GM18951 (cell line): ENCODE measurements around the gene JAZF1.

Source experiments
- POLR2A ChIP-seq: IDR thresholded peaks from 4 replicates; pipeline ENCODE4 v1.6.1; 2011; ENCODE audit warnings: mild to moderate bottlenecking; ENCODE audit not compliant: insufficient read length, insufficient read depth; ENCODE audit errors: extremely low read depth
- in situ Hi-C: fragments of 300-500 bp; cut with MboI; formaldehyde crosslinking; loops from one replicate; pipeline ENCODE4 v1.12.0; 2022; ENCODE audit warnings: low sequenced_read_pairs, mixed read lengths, inconsistent platforms; ENCODE audit not compliant: unreplicated experiment

The JAZF1 gene

GRCh38 chr7:27994639-27995038 is 186.0 kb downstream of the JAZF1 start:
- TF ChIP-seq POLR2A = no peak
- in situ Hi-C loops = no loop called here

- TF ChIP-seq POLR2A = no peak
- in situ Hi-C loops = no loop called here
Measured at GRCh38 chr7:27992755-27993493, 187.7 kb downstream of the JAZF1 start.

- in situ Hi-C loops = no loop called here
- TF ChIP-seq POLR2A = no peak
Measured at GRCh38 chr7:27992097-27992496, 188.5 kb downstream of the JAZF1 start.

- in situ Hi-C loops = no loop called here
- TF ChIP-seq POLR2A = no peak
Measured at GRCh38 chr7:27991006-27991528, 189.5 kb downstream of the JAZF1 start.

- TF ChIP-seq POLR2A = no peak
- in situ Hi-C loops = no loop called here
Measured at GRCh38 chr7:27976531-27976930, 204.1 kb downstream of the JAZF1 start.

GRCh38 chr7:27973625-27974024 is 207.0 kb downstream of the JAZF1 start:
- in situ Hi-C loops = no loop called here
- TF ChIP-seq POLR2A = no peak

GRCh38 chr7:27972276-27972675 is 208.3 kb downstream of the JAZF1 start:
- no peak for TF ChIP-seq POLR2A
- in situ Hi-C loops = no loop called here

- TF ChIP-seq POLR2A = no peak
- in situ Hi-C loops = no loop called here
Measured at GRCh38 chr7:27971171-27971812, 209.3 kb downstream of the JAZF1 start.

GRCh38 chr7:27970350-27970749 is 210.2 kb downstream of the JAZF1 start:
- TF ChIP-seq POLR2A = no peak
- in situ Hi-C loops = no loop called here

GRCh38 chr7:27969346-27969745 is 211.2 kb downstream of the JAZF1 start:
- in situ Hi-C loops = no loop called here
- TF ChIP-seq POLR2A = no peak

- in situ Hi-C loops = no loop called here
Measured at GRCh38 chr7:27967639-27968038, 213.0 kb downstream of the JAZF1 start.

GRCh38 chr7:27966219-27966780 is 214.3 kb downstream of the JAZF1 start:
- no peak for TF ChIP-seq POLR2A
- in situ Hi-C loops = no loop called here

More at GRCh38 chr7:27967639-27968038, 213.0 kb downstream of the JAZF1 start:
- no peak for TF ChIP-seq POLR2A

- in situ Hi-C loops = no loop called here
- TF ChIP-seq POLR2A = no peak
Measured at GRCh38 chr7:27965650-27966049, 214.9 kb downstream of the JAZF1 start.

- no peak for TF ChIP-seq POLR2A
- in situ Hi-C loops = no loop called here
Measured at GRCh38 chr7:27964820-27965219, 215.8 kb downstream of the JAZF1 start.
